Amygdala (tissue), 56 donors: ENCODE data around the gene AGTR2.
"Not testable (repeated sequence)": the region's sequence is repeated elsewhere in the genome, so short reads cannot be mapped to it uniquely, and the experiment has no call there.

ENCODE experiments used
- DNase-seq, 56 donors: peaks; one replicate each; lab custom pipeline; 2025; lab: John Stamatoyannopoulos, UW

AGTR2 gene, protein sequence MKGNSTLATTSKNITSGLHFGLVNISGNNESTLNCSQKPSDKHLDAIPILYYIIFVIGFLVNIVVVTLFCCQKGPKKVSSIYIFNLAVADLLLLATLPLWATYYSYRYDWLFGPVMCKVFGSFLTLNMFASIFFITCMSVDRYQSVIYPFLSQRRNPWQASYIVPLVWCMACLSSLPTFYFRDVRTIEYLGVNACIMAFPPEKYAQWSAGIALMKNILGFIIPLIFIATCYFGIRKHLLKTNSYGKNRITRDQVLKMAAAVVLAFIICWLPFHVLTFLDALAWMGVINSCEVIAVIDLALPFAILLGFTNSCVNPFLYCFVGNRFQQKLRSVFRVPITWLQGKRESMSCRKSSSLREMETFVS

GRCh38 chrX:116170511-116170910, at the start of gene AGTR2:
Gene AGTR2, plus strand, starts transcription at chrX:116170744. Its CDS starts 1,537 bp downstream, at chrX:116172281.
- no peak for DNase-seq

DNA sequence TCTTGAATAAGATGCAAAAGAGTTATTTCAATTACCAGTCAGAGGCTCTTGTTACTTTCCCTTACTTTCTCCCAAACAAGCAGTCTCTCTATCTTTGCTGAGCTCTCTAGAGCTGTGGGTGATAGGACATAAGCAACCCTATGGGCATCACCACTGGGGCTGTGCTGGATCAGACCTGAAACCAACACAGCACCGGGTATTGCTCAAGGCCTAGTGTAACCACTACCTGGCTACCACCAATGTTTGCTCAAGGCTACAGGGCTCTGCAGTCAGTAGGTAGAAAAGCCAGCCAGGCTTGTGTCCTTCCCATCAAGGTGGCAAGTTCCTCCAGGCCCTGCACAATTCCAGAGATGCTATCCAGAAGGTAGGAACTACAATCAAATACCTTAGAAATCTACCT, 35.3 kb upstream of the AGTR2 start:
- DNase-seq: no peak

- not testable (repeated sequence) for DNase-seq
Measured at GRCh38 chrX:116141270-116141669, 29.3 kb upstream of the AGTR2 start.

DNA sequence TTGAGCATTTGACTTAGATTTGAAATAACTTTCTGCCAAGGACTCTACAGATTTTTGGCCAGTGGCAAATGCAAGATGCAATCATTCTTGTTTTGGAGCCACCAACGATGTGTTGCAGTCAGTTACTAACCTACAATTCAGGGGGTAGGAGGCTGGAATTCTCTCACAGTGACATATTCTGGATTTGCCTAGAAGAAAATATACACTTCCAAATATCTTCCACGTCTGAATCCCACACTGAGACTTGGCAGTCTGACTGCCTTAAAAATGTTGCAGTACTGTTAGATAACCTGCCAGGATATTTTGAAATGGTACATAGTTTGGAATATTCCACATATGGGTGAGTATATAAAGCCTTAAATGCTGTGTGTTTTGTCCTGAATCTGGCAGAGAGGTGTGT, 27.6 kb upstream of the AGTR2 start:
- no peak for DNase-seq

GRCh38 chrX:116172976-116173375, 2.4 kb downstream of the AGTR2 start:
- no peak for DNase-seq

DNA sequence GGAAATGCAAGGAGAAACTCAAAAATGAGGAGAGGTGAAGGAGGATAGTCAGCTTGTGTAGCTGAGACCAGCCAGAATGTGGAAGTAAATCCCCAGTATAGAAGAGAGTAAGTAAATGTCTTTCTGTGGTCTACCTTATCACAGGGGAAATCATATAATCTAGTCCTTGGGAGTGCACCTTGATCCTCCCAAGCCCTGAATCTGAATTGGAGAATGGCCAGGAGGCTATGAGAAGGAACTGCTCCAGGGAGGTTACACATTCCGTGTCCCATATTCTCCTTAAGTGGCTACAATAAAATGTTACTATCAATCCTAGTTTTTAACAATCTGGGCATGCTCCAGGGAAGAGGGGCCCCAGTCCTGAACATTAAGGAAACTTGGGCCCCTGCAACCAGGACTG, 10.8 kb downstream of the AGTR2 start:
- no peak for DNase-seq

- DNase-seq: no peak
Measured at GRCh38 chrX:116185163-116185562, 14.6 kb downstream of the AGTR2 start.

DNA sequence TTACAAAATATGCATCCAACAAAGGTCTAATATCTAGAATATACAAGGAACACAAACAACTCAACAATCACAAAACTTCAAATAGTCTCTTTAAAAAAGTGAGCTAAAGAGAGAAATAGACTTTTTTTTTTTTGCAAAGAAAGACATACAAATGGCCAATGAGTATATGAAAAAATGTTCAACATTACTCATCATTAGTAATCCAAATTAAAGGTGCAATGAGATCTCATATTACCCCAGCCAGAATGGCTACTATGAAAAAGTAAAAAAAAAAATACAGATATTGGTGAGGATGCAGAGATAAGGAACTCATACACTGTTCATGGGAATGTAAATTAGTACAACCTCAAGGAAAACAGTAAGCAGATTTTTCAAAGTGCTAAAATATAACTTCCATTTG, 24.1 kb downstream of the AGTR2 start:
- DNase-seq: no peak

DNA sequence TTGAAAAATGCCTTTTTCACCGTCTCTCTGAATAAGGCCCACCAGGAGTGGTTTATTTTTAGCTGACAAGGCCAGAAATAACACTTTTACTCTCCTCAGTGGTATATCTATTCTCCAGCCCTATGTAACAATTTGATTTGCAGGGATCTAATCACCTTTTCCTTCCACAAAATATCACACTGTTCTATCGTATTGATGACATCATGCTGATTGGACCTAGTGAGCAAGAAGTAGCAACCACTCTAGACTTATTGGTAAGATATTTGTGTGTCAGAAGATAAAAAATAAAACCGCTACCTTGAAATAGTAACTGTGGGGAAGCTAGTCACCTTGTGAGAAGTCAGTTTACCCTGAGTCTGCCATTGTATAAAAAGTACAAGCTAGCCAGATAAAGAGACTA, 27.7 kb downstream of the AGTR2 start:
- DNase-seq: no peak

- no peak for DNase-seq
Measured at GRCh38 chrX:116198810-116199209, 28.3 kb downstream of the AGTR2 start.

- peak in 1 of 56 donors; percentile 20 for DNase-seq
Measured at GRCh38 chrX:116204932-116205331, 34.4 kb downstream of the AGTR2 start.

GRCh38 chrX:116213262-116213661, 42.7 kb downstream of the AGTR2 start:
- no peak for DNase-seq

- DNase-seq: not testable (repeated sequence)
Measured at GRCh38 chrX:116217080-116217479, 46.5 kb downstream of the AGTR2 start.
